SIG-M5 treated with dmso at 0.1 percent for 504 hours (cell line): ENCODE results near the gene TMEM273.

Experiments used
- DNase-seq: peaks from one replicate; lab custom pipeline; 2025; ENCODE audit not compliant: unreplicated experiment; lab: John Stamatoyannopoulos, UW

Gene TMEM273

GRCh38 chr10:49143249-49143648, 44.9 kb downstream of the TMEM273 start:
- no peak for DNase-seq

- no peak for DNase-seq
Observed at GRCh38 chr10:49141541-49142332, 46.5 kb downstream of the TMEM273 start.

GRCh38 chr10:49140304-49141177, 47.6 kb downstream of the TMEM273 start:
- no peak for DNase-seq

- no peak for DNase-seq
Observed at GRCh38 chr10:49139846-49140195, 48.4 kb downstream of the TMEM273 start.

- peak; percentile 56 for DNase-seq
Observed at GRCh38 chr10:49139028-49139845, 49.0 kb downstream of the TMEM273 start.

GRCh38 chr10:49138361-49138891, 49.8 kb downstream of the TMEM273 start:
- DNase-seq = no peak

GRCh38 chr10:49136525-49136924, 51.7 kb downstream of the TMEM273 start:
- DNase-seq = no peak

- no peak for DNase-seq
Observed at GRCh38 chr10:49135575-49136313, 52.4 kb downstream of the TMEM273 start.

- DNase-seq = no peak
Observed at GRCh38 chr10:49134327-49134726, 53.9 kb downstream of the TMEM273 start.

- DNase-seq = no peak
Observed at GRCh38 chr10:49133706-49134248, 54.4 kb downstream of the TMEM273 start, which contains the start of gene FAM170B. FAM170B (minus strand) TSS chr10:49134021; CDS start chr10:49133918, 103 bp downstream.

- DNase-seq = no peak
Observed at GRCh38 chr10:49132362-49132737, 55.8 kb downstream of the TMEM273 start.

- no peak for DNase-seq
Observed at GRCh38 chr10:49131507-49132361, 56.5 kb downstream of the TMEM273 start.

GRCh38 chr10:49129376-49129775, 58.8 kb downstream of the TMEM273 start:
- no peak for DNase-seq

- DNase-seq = no peak
Observed at GRCh38 chr10:49128854-49129253, 59.3 kb downstream of the TMEM273 start.

GRCh38 chr10:49123981-49124950, 63.9 kb downstream of the TMEM273 start:
- no peak for DNase-seq

GRCh38 chr10:49120911-49121310, 67.3 kb downstream of the TMEM273 start:
- DNase-seq = no peak

- DNase-seq = no peak
Observed at GRCh38 chr10:49119746-49120145, 68.4 kb downstream of the TMEM273 start.
